Skeletal muscle cell (primary cell): Measurements from ENCODE around the gene CYB5R2.

Experiments
- DNase-seq: peaks from one replicate; pipeline ENCODE4 v3.0.0-alpha.2; 2010; ENCODE audit warnings: low read depth
- H3K4me3 ChIP-seq: 2 replicates; pipeline ENCODE4 v1.5.1; 2011; ENCODE audit warnings: low read depth, mild to moderate bottlenecking, control low read depth, low read length, moderate library complexity

CYB5R2 gene

GRCh38 chr11:7672960-7673723, at the start of gene CYB5R2:
Gene CYB5R2 (minus strand): TSS chr11:7673500. CDS start chr11:7672825, 675 bp downstream.
- no peak for DNase-seq
- peak within 1 kb of the TSS; percentile 43 for H3K4me3 ChIP-seq

GRCh38 chr11:7714786-7715185, 41.5 kb upstream of the CYB5R2 start:
- H3K4me3 ChIP-seq = no peak overlapping the region
- DNase-seq = no peak

DNA sequence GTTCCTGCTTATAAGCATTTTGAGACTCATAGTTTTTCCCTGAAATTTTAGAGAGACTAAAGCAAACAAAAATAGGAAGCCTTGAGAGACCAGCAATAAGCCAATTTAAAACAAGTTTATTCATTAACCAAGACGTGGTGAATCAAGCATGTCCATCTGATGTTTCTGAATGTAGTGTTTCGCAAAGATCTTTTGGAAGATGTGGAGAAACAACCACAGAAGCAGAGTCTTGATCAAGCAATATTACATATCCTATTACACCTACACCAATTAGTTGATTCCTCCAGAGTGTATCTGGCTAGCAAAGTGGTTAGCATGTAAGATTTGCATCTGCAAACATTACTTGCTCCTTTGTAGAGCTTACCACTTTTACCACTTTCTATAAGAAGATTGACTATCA, 33.1 kb upstream of the CYB5R2 start, which contains the start of gene OVCH2:
TSS of gene OVCH2 (minus strand) at position 101 of the 400 bp plus-strand sequence. CDS start at position 18, 83 bp downstream.
- DNase-seq = no peak
- no peak within 1 kb of the TSS for H3K4me3 ChIP-seq

DNA sequence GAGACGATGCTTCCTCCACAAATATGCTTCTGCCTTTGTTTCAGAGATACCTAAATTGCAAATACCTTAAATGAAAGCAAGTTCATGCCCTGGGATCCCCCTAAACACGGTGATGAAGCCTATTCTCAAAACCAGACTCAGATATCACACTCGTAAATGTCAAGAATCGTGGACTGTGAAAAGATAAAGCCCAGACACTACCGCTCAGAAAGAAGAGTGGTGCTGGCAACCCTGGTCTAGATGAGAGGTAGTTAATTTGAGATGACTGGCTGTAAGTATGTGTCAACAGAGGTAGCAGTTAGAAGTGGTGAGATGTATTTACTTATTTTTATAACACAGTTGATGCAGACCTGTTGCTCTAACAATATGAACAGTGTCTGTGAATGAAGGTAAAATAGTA, 30.4 kb upstream of the CYB5R2 start:
- no peak overlapping the region for H3K4me3 ChIP-seq

DNA sequence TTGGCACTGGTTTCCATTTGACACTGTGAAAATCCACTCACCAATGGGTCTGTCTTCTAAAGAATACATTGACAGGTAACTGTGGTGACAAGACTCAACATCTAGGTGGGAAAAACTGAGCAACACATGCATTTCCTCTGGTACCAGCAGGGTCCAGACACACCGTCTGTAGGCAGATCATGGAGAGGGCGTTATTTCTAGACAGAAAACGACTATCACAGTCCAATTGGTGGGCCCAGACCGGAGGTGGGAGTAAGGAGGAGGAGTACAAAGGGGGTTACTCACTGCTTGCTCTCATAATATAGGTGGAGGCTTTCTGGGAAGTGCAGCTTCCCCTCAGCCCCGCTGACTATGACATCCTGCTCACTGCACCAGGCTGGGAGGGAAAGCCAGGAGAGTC, 23.1 kb upstream of the CYB5R2 start:
- no peak overlapping the region for H3K4me3 ChIP-seq
- no peak for DNase-seq

More for the DNA sequence above, 30.4 kb upstream of the CYB5R2 start:
- no peak for DNase-seq

GRCh38 chr11:7694235-7694634, 20.9 kb upstream of the CYB5R2 start:
- no peak for DNase-seq
- no peak overlapping the region for H3K4me3 ChIP-seq

DNA sequence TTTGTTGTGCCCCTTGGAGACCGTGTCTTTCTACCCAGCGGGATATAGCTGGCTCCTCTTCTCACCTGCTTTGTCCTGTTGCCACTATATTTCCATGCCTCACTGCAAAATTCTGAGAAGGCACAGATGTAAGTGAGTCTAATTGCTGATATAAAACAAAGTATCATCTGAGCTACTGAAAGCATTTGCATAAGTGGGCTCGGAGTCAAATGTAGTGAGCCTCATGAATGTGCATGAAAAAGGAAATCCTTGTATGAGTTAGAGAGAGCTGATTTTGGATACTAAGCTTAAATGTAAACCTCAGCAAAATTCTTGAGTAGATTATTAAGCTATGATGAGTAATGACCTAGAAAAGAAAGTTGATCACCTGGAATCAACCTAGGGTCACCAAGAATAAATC, 19.1 kb upstream of the CYB5R2 start:
- DNase-seq = no peak
- H3K4me3 ChIP-seq = no peak overlapping the region

GRCh38 chr11:7691759-7692350, 18.6 kb upstream of the CYB5R2 start:
- DNase-seq = no peak
- H3K4me3 ChIP-seq = no peak overlapping the region

GRCh38 chr11:7690648-7691047, 17.3 kb upstream of the CYB5R2 start:
- H3K4me3 ChIP-seq = no peak overlapping the region
- DNase-seq = no peak

DNA sequence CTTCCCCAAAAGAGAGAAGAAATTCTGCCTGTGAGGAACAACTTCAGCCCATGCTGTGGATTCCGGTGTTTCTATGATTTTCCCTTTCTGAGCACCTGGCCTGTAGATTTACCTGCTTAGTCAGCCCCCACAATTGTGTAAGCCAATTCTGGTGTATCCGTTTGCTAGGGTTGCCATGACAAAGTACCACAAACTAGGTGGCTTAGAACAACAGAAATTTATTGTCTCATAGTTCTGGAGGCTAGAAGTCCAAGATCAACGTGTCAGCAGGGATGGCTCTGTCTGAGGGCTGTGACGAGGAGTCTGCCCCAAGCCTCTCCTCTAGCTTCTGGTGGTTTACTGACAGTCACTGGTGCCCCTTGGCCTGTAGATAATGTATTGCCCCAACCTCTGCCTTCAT, 15.9 kb upstream of the CYB5R2 start:
- DNase-seq = no peak
- H3K4me3 ChIP-seq = no peak overlapping the region

DNA sequence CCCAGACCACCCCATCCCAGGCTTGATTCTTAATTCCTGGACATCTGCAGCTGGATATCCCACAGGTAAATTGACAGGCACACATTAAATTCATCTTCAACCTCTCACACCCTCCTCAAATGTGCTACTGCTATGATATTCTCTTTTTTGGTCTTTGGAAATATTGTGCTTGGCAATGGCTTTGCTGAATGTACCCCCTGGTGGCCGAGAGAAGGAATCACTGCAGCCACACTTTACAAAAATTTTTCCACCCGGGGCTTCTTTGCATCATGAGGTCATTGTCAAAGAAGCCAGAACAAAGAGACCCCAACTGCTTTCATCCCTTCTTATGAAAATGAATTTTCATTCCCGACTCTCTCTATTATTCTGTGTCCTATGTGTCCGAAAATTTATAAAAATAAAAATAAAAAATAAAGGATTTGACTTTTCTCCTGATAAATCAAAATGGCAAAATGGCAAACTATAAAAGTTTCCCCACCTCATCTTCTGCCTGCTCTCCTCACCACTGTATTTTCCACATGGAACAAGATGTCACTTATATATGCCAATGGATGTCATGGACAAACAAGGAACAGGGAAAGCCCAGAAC, 15.0 kb upstream of the CYB5R2 start:
- H3K4me3 ChIP-seq = no peak overlapping the region
- no peak for DNase-seq

DNA sequence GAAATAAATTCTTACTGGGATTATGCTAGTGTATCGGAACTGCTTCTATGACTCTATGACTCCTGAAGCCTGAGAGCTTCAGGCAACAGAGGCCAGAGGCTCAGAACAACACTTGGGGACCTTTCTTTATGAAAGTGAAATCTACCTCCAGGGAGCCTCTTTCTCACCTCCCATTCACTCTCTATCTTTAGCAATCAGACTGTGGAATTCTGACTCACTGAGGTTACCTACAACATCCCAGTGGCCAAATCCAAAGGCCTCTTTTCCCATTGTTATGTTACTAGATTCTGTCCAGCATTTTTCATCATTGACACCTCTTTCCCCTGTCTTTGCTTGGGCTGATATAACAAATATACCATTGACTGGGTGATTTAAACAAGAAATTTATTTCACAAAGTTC, 14.1 kb upstream of the CYB5R2 start:
- DNase-seq = no peak
- H3K4me3 ChIP-seq = no peak overlapping the region

GRCh38 chr11:7686761-7687160, 13.5 kb upstream of the CYB5R2 start:
- no peak overlapping the region for H3K4me3 ChIP-seq
- no peak for DNase-seq

DNA sequence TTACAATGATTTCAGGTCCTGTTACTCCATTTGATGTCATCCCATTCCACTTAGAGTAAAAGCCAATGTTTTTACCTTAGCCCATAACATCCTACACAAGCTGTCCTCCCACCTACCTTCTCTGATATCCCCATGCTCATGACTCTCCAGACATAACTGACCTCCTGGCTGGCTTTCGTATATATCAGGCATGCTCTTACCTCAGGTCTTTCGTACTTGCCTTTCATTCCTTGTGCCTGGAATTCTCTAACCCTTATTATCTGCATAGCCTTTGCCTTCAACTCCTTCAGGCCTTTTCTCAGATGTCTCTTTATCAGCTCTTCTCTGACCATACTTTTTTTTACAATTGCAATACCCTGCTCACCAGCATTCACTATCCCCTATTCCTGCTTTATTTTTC, 10.3 kb upstream of the CYB5R2 start:
- no peak overlapping the region for H3K4me3 ChIP-seq
- DNase-seq = no peak

DNA sequence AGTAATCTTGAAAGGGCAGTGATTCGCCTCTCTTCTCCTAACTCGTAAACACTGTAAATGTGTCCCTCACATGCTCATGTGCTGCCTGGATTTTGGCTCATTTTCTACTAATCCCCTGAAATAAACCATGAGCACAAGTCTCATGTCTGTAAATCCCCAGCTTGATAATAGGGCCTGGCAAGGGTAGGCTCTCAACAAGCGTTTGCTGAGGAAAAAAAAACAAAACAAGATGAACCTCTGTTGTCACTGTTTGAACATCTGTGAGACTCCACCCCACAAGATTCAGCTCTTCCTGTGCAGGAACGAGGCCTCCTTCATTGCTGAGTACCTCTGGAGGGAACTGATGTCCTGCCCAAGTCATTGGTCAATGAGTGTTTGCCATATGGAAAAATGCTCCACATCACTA, 4.5 kb upstream of the CYB5R2 start:
- no peak for DNase-seq
- no peak overlapping the region for H3K4me3 ChIP-seq

GRCh38 chr11:7677071-7677470, 3.8 kb upstream of the CYB5R2 start:
- DNase-seq = no peak

DNA sequence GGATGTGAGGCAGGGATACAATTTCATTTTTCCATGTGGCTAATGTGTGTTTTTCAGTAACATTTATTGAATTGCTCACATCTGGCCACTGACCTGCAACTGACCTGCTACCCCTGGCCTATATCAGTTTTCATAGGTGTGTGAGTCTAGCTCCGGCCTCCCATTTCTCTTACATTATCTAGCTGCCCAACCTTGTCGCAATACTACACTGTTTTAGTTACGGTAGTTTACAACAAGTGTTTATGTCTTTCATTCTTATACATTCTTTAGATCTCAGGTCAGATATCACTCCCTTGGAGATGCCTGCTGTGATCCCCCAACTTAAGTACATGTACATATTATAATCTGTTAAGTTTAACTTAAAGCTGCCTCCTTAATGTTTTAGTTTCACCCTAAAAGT, 2.3 kb upstream of the CYB5R2 start:
- no peak overlapping the region for H3K4me3 ChIP-seq
- DNase-seq = no peak

More at GRCh38 chr11:7677071-7677470, 3.8 kb upstream of the CYB5R2 start:
- no peak overlapping the region for H3K4me3 ChIP-seq

GRCh38 chr11:7673724-7674434, 579 bp upstream of the CYB5R2 start:
- no peak for DNase-seq
- H3K4me3 ChIP-seq = peak overlapping the region; percentile 43

GRCh38 chr11:7672276-7672959, 882 bp downstream of the CYB5R2 start:
- H3K4me3 ChIP-seq = no peak overlapping the region
- no peak for DNase-seq
